NCI-H460 (cell line): Measurements from ENCODE around the gene KIAA1549. TPM values are rescaled to one million over a fixed set of nuclear protein-coding genes. Genes with fewer than 3 reads are reported as not detected.

Experiments
- small RNA-seq, 2 experiments: library from RNA; depleted of rRNA; stranded (forward); fragments of <200 nt; gene quantifications; one replicate each; pipeline ENCODE3, GENCODE V24; 2014
- total RNA-seq: library from RNA; depleted of rRNA; stranded (reverse); fragments of >200 nt; shearing (Covaris generic); gene quantifications from 2 replicates; pipeline ENCODE4 v1.2.3, GENCODE V29; 2014; rRNA removed

The KIAA1549 gene
- total RNA-seq, 1 experiment from 2014 or later = 7.5 TPM

Small RNA genes lying within 50 kb of the gene (small RNA-seq; reads per million reads assigned to genes)
- gene RNU6-1272P = 0 reads per million in 2 experiments

Other genes with a start within 250 kb of the KIAA1549 start
- gene TMEM213, start 183.4 kb downstream of the KIAA1549 start, total RNA-seq = not detected in 2 replicates
- 0.15 and 0.23 TPM in 2 replicates for gene ATP6V0A4, start 183.2 kb downstream of the KIAA1549 start, total RNA-seq
- 11.4 and 12.4 TPM in 2 replicates for gene ZC3HAV1L, start 54.7 kb upstream of the KIAA1549 start, total RNA-seq
- gene ZC3HAV1, start 128.3 kb upstream of the KIAA1549 start, total RNA-seq = 43.7 and 45.8 TPM in 2 replicates
- gene UBN2, start 249.8 kb upstream of the KIAA1549 start, total RNA-seq = 5.4 and 6.5 TPM in 2 replicates